PC-9 (cell line): ENCODE data around the gene THSD1.

Experiments
- CTCF ChIP-seq: fragments of 200-600 bp; sonication (generic); conservative IDR thresholded peaks from 2 replicates; pipeline ENCODE4 v1.6.1; 2017; ENCODE audit warnings: mixed run types, antibody characterized with exemption, mild to moderate bottlenecking, moderate library complexity
- EZH2 ChIP-seq: fragments of 200-600 bp; sonication (generic); IDR thresholded peaks from 2 replicates; pipeline ENCODE4 v1.8.0; 2017; ENCODE audit warnings: antibody characterized with exemption, low read depth

GRCh38 chr13:52374873-52375411 lies 31.0 kb downstream of the THSD1 start:
- TF ChIP-seq CTCF (no peak), EZH2 (no peak)
